KOPT-K1 (cell line): ENCODE data around the gene GPX4.
A peak's percentile ranks its signal among the peaks of the same experiment; 100 is the strongest.

Experiments
- H3K27ac ChIP-seq: fragments of 200-600 bp; sonication (generic); 2 replicates; pipeline ENCODE4 v1.5.1; 2016; ENCODE audit warnings: antibody characterized with exemption, mild to moderate bottlenecking, low read depth, low read length; ENCODE audit not compliant: poor library complexity, severe bottlenecking
- H3K36me3 ChIP-seq: fragments of 200-600 bp; sonication (generic); 2 replicates; pipeline ENCODE4 v1.5.1; 2017; ENCODE audit warnings: antibody characterized with exemption, mild to moderate bottlenecking, low read length, moderate library complexity; ENCODE audit not compliant: insufficient read depth
- H3K9me3 ChIP-seq: fragments of 200-600 bp; sonication (generic); 2 replicates; pipeline ENCODE4 v1.5.1; 2017; ENCODE audit warnings: antibody characterized with exemption, low read length, mild to moderate bottlenecking; ENCODE audit not compliant: insufficient read depth, poor library complexity, severe bottlenecking

Gene GPX4

DNA sequence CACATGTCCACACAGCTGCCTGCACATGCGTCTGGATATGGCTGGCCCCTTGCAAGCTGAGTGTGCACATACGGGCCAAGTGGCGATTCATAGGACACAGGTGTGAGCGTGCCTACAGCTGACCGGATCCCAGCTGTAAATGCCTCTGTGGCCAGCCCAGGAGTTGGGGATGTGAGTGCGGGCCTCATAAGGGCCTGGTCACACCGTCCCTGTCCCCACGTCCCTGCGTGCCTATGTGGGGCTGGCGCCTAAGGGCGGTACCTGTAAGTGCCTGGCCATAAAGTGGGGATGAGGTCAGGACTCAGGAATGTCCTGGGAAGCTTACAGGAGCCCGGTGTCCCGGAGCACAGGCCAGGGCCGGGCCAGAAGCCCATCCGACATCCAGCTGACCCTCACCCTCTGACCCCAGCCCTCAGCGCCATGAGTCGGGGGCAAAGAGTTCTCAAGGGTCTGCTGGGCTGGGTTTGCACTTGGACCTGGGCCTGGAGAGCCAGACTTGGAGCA, 38.1 kb upstream of the GPX4 start:
- Histone ChIP-seq H3K36me3 (peaks cover 22% of the 10 kb centered on the region), H3K9me3 (no peaks in the 10 kb centered on the region), H3K27ac (no peak overlapping the region)

- Histone ChIP-seq H3K36me3 (peaks cover 27% of the 10 kb centered on the region), H3K9me3 (no peaks in the 10 kb centered on the region), H3K27ac (peak overlapping the region; percentile 98)
Observed at GRCh38 chr19:1066251-1066747, 37.5 kb upstream of the GPX4 start.

GRCh38 chr19:1066748-1067340, 37.0 kb upstream of the GPX4 start, which contains the start of gene ARHGAP45:
Gene ARHGAP45, plus strand, starts transcription at chr19:1067167. Its CDS starts 239 bp downstream, at chr19:1067406.
- Histone ChIP-seq H3K36me3 (peaks cover 32% of the 10 kb centered on the region), H3K9me3 (no peaks in the 10 kb centered on the region), H3K27ac (peak within 1 kb of the TSS; percentile 98)

DNA sequence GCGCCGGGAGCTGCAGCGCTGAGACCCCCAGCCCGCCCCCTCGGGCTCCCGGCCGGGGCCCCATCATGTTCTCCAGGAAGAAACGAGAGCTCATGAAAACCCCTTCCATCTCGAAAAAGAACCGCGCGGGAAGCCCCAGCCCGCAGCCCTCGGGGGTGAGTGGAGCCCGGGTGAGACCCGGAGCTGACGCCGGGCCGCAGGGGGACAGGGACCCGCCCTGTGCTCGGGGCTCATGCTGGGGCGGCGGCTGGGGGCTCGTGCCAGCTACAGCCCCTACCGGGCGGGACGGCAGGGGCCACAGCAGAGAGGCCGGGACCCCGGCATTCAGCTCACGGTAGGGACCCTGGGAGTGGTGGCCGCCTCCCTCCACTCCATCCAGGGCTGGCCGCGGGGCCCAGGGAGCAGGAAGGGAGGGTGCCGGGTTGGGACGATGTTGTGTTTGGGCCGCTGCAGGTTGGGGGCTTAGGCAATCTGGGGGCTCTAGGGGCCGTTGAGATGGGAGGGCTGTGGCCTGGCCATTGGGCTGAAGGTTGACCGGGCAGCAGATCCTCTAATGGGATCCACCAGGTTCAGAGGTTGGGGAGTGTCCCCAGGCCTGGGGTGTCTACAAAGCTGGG, 36.3 kb upstream of the GPX4 start:
- Histone ChIP-seq H3K36me3 (peaks cover 38% of the 10 kb centered on the region), H3K27ac (peak overlapping the region; percentile 98), H3K9me3 (no peaks in the 10 kb centered on the region)

- Histone ChIP-seq H3K36me3 (peaks cover 46% of the 10 kb centered on the region), H3K27ac (peak overlapping the region; percentile 98), H3K9me3 (no peaks in the 10 kb centered on the region)
Observed at GRCh38 chr19:1068009-1069001, 35.5 kb upstream of the GPX4 start.

GRCh38 chr19:1069009-1069779, 34.6 kb upstream of the GPX4 start:
- Histone ChIP-seq H3K27ac (peak overlapping the region; percentile 98), H3K9me3 (no peaks in the 10 kb centered on the region), H3K36me3 (peaks cover 55% of the 10 kb centered on the region)

DNA sequence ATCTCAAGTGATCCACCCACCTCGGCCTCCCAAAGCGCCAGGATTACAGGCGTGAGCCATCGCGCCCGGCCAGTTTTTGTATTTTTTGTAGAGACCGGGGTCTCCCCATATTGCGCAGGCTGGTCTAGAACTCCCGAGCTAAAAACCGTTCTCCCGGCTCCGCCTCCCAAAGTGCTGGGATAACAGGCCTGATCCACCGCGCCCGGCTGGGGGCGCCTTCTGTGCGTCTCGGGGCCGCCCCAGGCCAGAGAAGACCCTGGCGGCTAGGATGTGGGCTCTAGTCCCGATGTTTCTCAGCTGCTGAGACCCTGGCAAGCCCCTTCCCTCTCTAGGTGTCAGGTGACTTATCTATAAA, 33.2 kb upstream of the GPX4 start:
- no peaks in the 10 kb centered on the region for H3K9me3 ChIP-seq
- peaks cover 64% of the 10 kb centered on the region for H3K36me3 ChIP-seq
- H3K27ac ChIP-seq, result no peak overlapping the region

GRCh38 chr19:1070931-1071791, 32.6 kb upstream of the GPX4 start:
- Histone ChIP-seq H3K36me3 (peaks cover 70% of the 10 kb centered on the region), H3K27ac (no peak overlapping the region), H3K9me3 (no peaks in the 10 kb centered on the region)

GRCh38 chr19:1072371-1073015, 31.3 kb upstream of the GPX4 start:
- Histone ChIP-seq H3K27ac (no peak overlapping the region), H3K36me3 (peaks cover 73% of the 10 kb centered on the region), H3K9me3 (no peaks in the 10 kb centered on the region)

- Histone ChIP-seq H3K27ac (no peak overlapping the region), H3K9me3 (no peaks in the 10 kb centered on the region), H3K36me3 (peaks cover 80% of the 10 kb centered on the region)
Observed at GRCh38 chr19:1073063-1073955, 30.5 kb upstream of the GPX4 start.

GRCh38 chr19:1073956-1074517, 29.8 kb upstream of the GPX4 start:
- H3K9me3 ChIP-seq, result no peaks in the 10 kb centered on the region
- peak overlapping the region; percentile 60 for H3K27ac ChIP-seq
- H3K36me3 ChIP-seq, result peaks cover 80% of the 10 kb centered on the region

DNA sequence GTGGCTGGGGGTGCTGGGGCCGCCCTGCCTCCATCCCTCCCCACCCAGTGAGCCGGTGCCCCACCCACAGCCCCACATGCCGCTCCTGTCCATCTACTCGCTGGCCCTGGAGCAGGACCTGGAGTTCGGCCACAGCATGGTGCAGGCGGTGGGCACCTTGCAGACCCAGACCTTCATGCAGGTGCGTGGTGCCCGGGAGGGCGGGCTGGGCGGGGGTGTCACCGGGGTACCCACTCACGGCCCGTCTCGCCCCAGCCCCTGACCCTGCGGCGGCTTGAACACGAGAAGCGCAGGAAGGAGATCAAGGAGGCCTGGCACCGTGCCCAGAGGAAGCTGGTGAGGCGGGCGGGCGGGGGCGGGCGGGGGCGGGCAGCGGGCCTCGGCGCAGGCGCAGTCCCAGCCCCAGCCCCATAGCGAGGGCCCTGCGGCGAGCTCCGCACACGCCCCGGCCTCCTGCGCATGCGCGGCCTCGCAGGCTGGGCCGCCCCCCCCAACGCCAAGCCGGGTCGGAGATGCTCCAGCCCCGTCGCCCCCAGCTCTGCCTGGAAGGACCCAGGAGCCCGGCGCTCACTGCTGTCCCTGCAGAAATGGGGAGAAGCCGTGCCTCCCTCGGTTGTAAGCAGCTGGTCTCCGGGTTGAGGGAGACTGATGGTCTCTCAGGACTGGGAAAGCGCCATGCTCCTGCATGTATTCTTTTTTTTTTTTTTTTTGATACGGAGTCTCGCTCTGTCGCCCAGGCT, 29.1 kb upstream of the GPX4 start:
- Histone ChIP-seq H3K9me3 (no peaks in the 10 kb centered on the region), H3K36me3 (peaks cover 82% of the 10 kb centered on the region), H3K27ac (peak overlapping the region; percentile 67)
